ENCODE measurements around the gene CTNNA3.

- TF ChIP-seq CTCF (IDR thresholded peaks at IDR 0.05) (no peak), POLR2A (IDR thresholded peaks at IDR 0.05) (no peak)
Observed at GRCh38 chr10:67571503-67571902, 124.5 kb downstream of the CTNNA3 start.

All from right lobe of liver (tissue), 4 donors.